Measurements from ENCODE around the gene RBFOX2. TPM values are rescaled to one million over a fixed set of nuclear protein-coding genes. Genes with fewer than 3 reads are reported as not detected.

RBFOX2 gene
- total and polyA plus RNA-seq, 2 experiments from 2014 or later = 88.8 to 131 TPM

DNA sequence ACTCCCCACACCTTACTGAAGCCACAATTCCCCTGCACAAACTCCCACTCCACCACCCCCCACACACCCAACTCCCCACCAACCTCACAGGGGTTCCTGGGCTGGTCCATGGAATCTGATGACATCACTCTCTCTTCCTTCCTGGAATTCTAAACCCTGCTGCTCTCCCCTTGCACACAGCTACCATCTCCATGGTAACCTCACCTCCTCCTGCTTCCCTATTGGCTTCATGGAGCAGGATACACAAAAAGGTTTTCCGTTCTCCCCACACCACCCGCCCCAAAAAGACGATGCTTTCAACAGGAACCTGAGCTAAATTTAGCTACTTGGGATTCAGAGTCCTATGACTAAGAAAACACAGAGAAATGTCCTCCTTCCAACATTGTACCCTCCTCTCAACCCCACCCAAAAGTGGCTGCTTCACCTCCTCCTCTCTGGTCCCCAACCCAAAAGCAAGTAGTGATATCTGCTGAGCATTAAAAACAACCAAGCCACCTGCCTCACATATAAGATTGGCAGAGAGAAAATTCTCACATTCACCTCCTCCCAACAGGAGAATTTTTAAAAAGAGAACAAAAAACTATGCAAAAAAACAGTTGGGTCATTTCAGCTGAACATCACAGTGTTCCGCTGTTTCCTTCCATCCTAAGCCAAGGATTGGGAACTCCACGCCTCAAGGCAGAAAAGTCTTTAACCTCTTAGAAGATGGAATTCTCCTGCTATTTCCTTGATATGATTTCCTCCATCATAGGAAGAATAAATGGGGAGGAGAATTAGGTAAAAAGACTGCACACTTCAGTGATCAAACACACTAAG lies 66.9 kb downstream of the RBFOX2 start:
- H3K36me3 Mint-ChIP-seq (ENCODE audit: low read depth) = no peaks in the 10 kb centered on the region
- peaks cover 56% of the 10 kb centered on the region for H3K4me1 Mint-ChIP-seq
- H3K27me3 ChIP-seq (ENCODE audit: insufficient read depth) = no peaks in the 10 kb centered on the region
- H3K4me3 ChIP-seq = peak overlapping the region; percentile 45
- ATAC-seq (peak; percentile 99), DNase-seq (ENCODE audit: low spot score) (peak; percentile 96)
- H3K4me1 ChIP-seq (ENCODE audit: insufficient read depth) = peaks cover 44% of the 10 kb centered on the region
- peaks cover 96% of the 10 kb centered on the region for H3K79me2 ChIP-seq (replicated peaks; ENCODE audit: insufficient read depth)
- no peaks in the 10 kb centered on the region for H3K36me3 ChIP-seq (ENCODE audit: insufficient read depth)
- H3F3A ChIP-seq (replicated peaks; ENCODE audit: low read depth) = no peaks in the 10 kb centered on the region
- H3K27ac Mint-ChIP-seq = peak overlapping the region; percentile 96
- H3K9me3 Mint-ChIP-seq = no peaks in the 10 kb centered on the region
- peak overlapping the region; percentile 97 for H3K27ac ChIP-seq (ENCODE audit: low read depth)
- H3K4me3 Mint-ChIP-seq = peak overlapping the region; percentile 53
- no peak overlapping the region for H2AFZ ChIP-seq
- TF ChIP-seq CREB1 (CRISPR knock-in tag; IDR thresholded peaks at IDR 0.05; ENCODE audit: low read depth) = peak; percentile 69
- TF ChIP-seq ZNF114 (CRISPR knock-in tag; IDR thresholded peaks at IDR 0.05) = no peak
- H3K4me2 ChIP-seq = peak overlapping the region; percentile 71
- no peaks in the 10 kb centered on the region for H3K9me2 ChIP-seq (ENCODE audit: insufficient read depth)
- H4K20me1 ChIP-seq (replicated peaks; ENCODE audit: insufficient read depth) = 0 out of 2 replicates have a peak, but pooled peaks cover 2% of the 10 kb centered on the region
- peaks cover 2% of the 10 kb centered on the region for H3K27me3 Mint-ChIP-seq (ENCODE audit: insufficient read depth, low read depth, poor library complexity)

- Histone ChIP-seq H3K9me2 (ENCODE audit: insufficient read depth) (no peaks in the 10 kb centered on the region), H3K4me3 (peak overlapping the region; percentile 17; the same call in 1 of the 2 replicates), H3K79me2 (replicated peaks; ENCODE audit: insufficient read depth) (peaks cover 94% of the 10 kb centered on the region), H4K20me1 (replicated peaks; ENCODE audit: insufficient read depth) (0 out of 2 replicates have a peak, but pooled peaks cover 2% of the 10 kb centered on the region), H3K36me3 (ENCODE audit: insufficient read depth) (no peaks in the 10 kb centered on the region), H3K27ac (ENCODE audit: low read depth) (peak overlapping the region; percentile 47; the same call in 1 of the 2 replicates), H3F3A (replicated peaks; ENCODE audit: low read depth) (no peaks in the 10 kb centered on the region), H3K27me3 (ENCODE audit: insufficient read depth) (no peaks in the 10 kb centered on the region), H3K4me2 (peak overlapping the region; percentile 71), H2AFZ (no peak overlapping the region), H3K4me1 (ENCODE audit: insufficient read depth) (peaks cover 39% of the 10 kb centered on the region)
- no peaks in the 10 kb centered on the region for H3K36me3 Mint-ChIP-seq (ENCODE audit: low read depth)
- H3K4me3 Mint-ChIP-seq = no peak overlapping the region
- H3K9me3 Mint-ChIP-seq = no peaks in the 10 kb centered on the region
- TF ChIP-seq, protein P1, sequence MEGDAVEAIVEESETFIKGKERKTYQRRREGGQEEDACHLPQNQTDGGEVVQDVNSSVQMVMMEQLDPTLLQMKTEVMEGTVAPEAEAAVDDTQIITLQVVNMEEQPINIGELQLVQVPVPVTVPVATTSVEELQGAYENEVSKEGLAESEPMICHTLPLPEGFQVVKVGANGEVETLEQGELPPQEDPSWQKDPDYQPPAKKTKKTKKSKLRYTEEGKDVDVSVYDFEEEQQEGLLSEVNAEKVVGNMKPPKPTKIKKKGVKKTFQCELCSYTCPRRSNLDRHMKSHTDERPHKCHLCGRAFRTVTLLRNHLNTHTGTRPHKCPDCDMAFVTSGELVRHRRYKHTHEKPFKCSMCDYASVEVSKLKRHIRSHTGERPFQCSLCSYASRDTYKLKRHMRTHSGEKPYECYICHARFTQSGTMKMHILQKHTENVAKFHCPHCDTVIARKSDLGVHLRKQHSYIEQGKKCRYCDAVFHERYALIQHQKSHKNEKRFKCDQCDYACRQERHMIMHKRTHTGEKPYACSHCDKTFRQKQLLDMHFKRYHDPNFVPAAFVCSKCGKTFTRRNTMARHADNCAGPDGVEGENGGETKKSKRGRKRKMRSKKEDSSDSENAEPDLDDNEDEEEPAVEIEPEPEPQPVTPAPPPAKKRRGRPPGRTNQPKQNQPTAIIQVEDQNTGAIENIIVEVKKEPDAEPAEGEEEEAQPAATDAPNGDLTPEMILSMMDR (conservative IDR thresholded peaks at IDR 0.05; ENCODE audit: low read depth in 2 of 2) = no peak
- TF ChIP-seq POLR2AphosphoS5 (IDR thresholded peaks at IDR 0.05; ENCODE audit: low read depth) = no peak
- no peak for TF ChIP-seq EZH2phosphoT487 (IDR thresholded peaks at IDR 0.05; ENCODE audit: unreplicated experiment)
- TF ChIP-seq JUNB (IDR thresholded peaks at IDR 0.05; ENCODE audit: unreplicated experiment) = no peak
- no peak for TF ChIP-seq STAT1 (IDR thresholded peaks at IDR 0.05; ENCODE audit: unreplicated experiment)
- no peak for TF ChIP-seq ZNF462 (CRISPR knock-in tag; IDR thresholded peaks at IDR 0.05)
- TF ChIP-seq, protein P2, sequence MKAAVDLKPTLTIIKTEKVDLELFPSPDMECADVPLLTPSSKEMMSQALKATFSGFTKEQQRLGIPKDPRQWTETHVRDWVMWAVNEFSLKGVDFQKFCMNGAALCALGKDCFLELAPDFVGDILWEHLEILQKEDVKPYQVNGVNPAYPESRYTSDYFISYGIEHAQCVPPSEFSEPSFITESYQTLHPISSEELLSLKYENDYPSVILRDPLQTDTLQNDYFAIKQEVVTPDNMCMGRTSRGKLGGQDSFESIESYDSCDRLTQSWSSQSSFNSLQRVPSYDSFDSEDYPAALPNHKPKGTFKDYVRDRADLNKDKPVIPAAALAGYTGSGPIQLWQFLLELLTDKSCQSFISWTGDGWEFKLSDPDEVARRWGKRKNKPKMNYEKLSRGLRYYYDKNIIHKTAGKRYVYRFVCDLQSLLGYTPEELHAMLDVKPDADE (IDR thresholded peaks at IDR 0.05) = no peak
- peaks cover 2% of the 10 kb centered on the region for H3K27me3 Mint-ChIP-seq (ENCODE audit: insufficient read depth, low read depth, poor library complexity)
- ATAC-seq (no peak), DNase-seq (ENCODE audit: low spot score) (no peak)
- H3K4me1 Mint-ChIP-seq = peaks cover 55% of the 10 kb centered on the region
- no peak overlapping the region for H3K27ac Mint-ChIP-seq
Observed at GRCh38 chr22:35960854-35961253, 67.8 kb downstream of the RBFOX2 start.

Data from GM23338 (cell line).